SK-N-MC (cell line): ENCODE measurements around the gene SEC31B.

Source experiments
- EZH2 ChIP-seq: fragments of 200-600 bp; sonication (generic); IDR thresholded peaks from one replicate; pipeline ENCODE4 v1.6.1; 2017; ENCODE audit warnings: antibody characterized with exemption
- POLR2AphosphoS5 ChIP-seq: IDR thresholded peaks from 2 replicates; pipeline ENCODE4 v1.6.1; 2012; ENCODE audit warnings: mild to moderate bottlenecking, low read depth, low read length, borderline replicate concordance

DNA sequence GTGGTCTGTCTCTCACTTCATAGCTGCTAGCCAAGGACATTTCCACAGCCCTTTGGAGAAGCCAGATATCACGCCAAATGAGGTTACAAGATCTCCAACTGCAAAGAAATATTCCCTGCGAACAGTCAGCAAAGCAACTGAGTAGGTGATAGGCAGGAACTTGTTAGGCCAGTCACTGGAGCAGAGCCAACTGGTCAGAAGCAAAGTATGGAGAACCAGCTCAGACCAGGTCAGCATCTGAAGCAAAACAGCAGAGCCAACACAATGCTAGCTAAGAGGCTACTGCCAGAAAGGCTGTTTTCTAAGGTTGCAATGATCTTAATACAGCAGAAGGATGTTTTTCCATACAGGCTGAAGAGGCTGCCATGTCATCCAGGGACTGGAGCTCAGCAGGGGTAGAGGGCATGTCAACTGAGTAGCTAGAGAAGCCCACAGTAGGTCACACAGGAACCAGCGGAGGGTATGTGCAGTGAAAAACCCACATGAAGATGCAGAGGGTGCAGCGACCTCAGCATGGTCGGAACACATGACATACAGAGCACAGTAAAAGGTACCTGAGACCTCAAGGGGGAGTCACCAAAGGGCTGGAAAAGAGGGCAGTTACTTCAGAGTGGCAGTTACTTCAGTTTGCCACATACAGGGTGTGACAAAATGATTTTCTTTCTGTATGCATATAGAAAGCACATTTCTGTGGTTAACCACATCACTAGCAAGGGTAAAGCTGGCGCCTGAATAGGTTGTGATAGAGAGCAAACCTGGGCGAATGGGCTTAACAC is 8.9 kb downstream of the SEC31B start:
- no peak for TF ChIP-seq EZH2
- no peak for TF ChIP-seq POLR2AphosphoS5
